Stimulated activated CD8-positive, alpha-beta memory T cell treated with anti-CD3 and anti-CD28 coated beads, Interleukin-4, amount 100 ng/mL, for 4 hours (primary cell): ENCODE data around the gene FAM136A.
"Not testable (repeated sequence)": the region's sequence is repeated elsewhere in the genome, so short reads cannot be mapped to it uniquely, and the experiment has no call there.

Experiments used
- DNase-seq, 2 donors: peaks; one replicate each; pipeline ENCODE4 v3.0.0-alpha.2; 2020; ENCODE audit warnings: low read depth in 2 of 2, low spot score in 1 of 2

The FAM136A gene

GRCh38 chr2:70301344-70302194, at the start of gene FAM136A:
Gene FAM136A, minus strand, starts transcription at chr2:70302067. Its CDS starts 56 bp downstream, at chr2:70302011.
- DNase-seq, result peak; percentile 70 to 75

DNA sequence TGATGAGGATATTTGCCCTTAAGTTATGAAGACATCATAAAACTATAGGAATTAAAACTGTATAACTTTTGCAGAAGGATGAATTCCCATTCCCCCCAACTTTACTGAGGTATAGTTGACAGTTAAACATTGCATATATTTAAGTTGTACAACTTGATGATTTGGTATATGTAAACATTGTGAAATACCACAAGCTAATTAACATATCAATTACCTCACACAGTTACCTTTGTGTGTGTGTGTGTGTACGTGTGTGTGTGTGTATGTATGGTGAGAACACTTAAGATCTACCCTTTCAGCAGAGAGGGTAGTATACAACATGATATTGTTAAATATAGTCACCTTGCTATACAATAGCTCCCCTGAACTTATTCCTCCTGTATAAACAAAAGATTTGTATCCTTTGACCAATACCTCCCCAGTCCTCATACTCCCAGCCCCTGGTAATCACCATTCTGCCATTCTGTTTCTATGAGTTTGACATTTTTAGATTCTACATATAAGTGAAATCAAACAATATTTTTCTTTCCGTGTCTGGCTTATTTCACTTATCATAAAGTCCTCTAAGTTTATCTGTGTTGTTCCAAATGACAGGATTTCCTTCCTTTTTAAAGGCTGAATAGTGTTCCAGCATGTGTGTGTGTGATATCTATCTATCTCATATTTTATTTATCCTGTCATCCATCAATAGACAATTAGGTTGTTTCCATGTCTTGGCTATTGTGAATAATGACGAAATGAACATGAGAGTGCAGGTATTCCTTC, 48.2 kb upstream of the FAM136A start:
- DNase-seq, result no peak

- DNase-seq, result no peak
Observed at GRCh38 chr2:70347831-70348230, 46.0 kb upstream of the FAM136A start.

- no peak for DNase-seq
Observed at GRCh38 chr2:70344195-70344594, 42.3 kb upstream of the FAM136A start.

- DNase-seq, result no peak
Observed at GRCh38 chr2:70341477-70341765, 39.6 kb upstream of the FAM136A start.

GRCh38 chr2:70340761-70341476, 39.1 kb upstream of the FAM136A start:
- DNase-seq, result no peak

GRCh38 chr2:70340075-70340474, 38.2 kb upstream of the FAM136A start:
- DNase-seq, result no peak

DNA sequence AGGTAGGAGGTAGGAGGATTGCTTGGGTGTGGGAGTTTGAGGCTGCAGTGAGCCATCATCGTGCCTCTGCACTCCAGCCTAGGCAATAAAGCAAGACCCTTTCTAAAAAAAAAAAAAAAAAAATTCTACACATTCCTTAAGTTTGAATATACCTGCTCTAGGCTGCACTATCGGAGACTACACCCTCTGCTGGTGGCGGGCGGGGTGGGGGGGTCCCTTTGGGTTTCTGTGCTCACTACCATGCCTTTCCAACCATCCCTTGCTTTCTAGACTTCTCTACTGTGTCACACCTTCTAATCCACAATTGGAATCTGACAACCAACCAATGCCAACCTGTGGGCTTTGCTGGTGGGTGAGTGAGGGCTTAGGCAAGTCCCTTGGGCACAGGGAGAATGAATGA, 34.7 kb upstream of the FAM136A start:
- no peak for DNase-seq

DNA sequence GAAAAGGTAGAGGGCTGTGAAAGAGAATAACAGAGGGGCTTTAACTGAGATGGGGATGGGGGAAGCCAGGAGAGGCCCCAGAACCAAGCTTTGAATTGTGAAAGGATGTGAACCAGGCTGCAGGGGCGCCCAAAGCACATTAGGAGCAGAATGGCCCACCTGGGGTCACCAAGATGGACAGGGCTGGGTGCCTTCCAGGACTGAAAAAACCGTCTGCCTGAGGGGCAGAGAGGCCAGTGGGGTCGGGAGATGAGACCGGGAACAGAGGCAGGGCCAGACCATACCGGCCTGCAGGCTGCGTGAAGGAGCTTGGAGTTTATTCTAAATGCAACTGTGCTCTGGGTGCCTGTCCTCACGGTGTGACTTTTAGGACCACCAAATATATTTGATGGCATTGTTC, 29.1 kb upstream of the FAM136A start:
- DNase-seq, result no peak

DNA sequence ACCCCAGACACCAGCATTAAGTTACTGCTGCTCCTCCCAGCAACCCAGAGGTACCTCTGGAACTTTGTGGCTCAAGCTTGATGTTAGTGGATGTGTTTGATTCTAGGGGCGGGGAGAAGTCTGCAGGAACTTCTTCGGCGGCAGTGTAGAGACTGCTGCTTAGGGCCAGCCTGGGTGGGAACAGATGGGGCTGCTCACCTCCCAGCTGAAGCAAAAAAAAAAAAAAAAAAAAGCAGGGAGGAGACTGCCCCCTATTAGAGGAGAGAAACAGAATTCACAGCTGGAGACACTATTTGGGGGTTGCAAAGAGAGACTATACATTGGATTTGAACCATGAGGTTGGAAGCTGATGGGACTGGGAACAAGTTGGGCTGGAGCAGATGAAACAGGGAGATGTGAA, 28.6 kb upstream of the FAM136A start:
- DNase-seq, result no peak

DNA sequence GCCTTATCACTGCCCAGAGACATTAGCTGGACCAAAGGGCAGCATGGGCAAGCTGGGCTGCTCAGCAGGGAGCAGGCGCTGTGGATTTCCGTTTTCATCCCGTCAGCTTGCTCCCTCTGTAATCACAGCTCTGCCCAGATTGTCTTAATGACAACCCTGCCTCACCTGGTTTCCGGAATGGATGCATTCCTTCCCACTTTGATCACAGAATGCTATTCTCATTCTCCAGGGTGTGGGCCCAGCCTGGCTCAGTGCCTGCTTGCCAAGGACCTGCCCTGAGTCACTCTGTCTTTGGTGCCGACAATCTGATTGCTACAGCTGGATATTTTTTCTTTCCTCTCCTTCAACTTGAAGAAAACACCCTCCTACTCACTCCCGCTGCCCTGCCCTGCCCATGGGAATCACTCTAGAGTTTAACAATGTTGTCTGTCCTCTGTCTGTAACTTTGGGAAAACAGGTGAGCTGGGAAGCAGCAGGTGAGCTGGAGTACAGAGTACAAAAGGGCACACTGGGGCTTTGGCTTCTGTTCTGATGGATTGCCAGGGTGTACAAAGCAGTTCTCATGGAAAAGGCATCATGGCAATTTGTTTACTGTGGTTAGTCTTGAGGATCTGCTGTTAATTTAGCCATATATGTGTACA, 27.2 kb upstream of the FAM136A start:
- no peak for DNase-seq

DNA sequence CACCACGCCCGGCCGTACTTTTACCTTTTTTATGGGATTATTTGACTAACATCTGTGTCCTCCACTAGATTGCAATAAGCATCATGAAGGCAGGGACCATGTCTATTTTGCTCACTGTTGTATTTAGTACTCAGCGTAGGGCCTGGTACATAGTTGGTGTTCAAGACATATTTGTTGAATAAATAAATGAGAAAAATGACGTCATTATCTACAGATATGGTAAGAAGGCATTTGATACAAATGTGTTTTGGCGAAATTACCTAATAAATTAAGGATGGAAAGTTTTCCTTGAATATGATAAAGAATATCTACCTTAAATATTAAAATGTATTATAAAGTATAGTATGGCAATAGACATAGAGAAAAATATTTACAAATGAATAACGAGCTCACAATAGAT, 24.0 kb upstream of the FAM136A start:
- DNase-seq, result no peak

- DNase-seq, result no peak
Observed at GRCh38 chr2:70322518-70322917, 20.7 kb upstream of the FAM136A start.

DNA sequence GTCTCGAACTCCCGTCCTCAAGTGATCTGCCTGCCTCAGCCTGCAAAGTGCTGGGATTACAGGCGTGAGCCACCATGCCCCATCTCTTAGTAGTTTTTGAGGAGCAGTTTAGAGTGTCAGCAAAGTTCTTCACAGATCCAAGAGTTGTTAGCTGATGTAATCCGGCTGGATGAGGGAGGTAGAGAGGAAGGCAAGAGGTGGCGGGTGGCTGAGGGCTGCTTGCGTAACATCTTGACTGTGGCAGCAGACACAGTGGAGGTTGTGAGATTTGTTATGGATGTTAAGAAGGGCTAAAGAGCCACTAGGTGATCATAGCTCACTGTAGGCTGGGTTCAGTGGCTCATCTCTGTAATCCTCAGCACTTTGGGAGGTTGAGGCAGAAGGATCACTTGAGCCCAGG, 19.5 kb upstream of the FAM136A start:
- no peak for DNase-seq

DNA sequence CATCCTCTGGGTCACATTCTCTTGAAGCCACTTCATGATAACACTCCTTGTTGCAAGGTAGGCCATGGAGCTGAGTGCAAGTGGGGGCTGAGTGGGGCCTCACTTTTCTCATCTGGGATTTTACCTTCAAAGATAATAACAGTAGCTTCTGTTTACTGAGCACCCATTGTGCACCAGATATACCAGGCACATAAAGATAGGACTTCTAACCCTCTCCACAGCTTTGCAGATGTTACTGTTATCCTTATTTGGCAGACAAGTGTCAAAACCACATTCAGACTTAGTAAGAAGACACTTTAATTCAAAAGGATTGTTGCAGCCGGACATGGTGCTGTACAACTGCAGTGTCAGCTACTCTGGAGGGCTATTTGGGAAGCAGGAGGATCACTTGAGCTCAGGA, 12.8 kb upstream of the FAM136A start:
- DNase-seq, result no peak

DNA sequence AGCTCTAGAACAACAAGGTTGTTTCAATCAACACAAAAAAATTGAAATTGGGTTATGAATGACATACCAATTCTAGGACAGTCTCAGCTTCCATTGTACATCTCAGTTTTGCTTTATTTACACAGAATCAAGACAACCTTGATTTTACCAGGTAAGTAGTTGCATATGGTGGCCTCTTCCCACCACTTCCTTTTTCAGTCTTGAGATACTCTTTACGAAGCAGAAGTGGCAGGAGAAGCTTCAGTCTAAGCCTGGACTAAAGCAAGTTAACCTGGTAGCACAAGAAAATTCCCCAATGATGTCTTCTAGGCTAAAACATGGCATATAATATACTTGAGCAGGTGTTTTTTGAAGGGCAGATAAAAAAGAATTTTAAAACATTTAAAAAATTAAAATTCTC, 10.7 kb upstream of the FAM136A start:
- DNase-seq, result no peak

DNA sequence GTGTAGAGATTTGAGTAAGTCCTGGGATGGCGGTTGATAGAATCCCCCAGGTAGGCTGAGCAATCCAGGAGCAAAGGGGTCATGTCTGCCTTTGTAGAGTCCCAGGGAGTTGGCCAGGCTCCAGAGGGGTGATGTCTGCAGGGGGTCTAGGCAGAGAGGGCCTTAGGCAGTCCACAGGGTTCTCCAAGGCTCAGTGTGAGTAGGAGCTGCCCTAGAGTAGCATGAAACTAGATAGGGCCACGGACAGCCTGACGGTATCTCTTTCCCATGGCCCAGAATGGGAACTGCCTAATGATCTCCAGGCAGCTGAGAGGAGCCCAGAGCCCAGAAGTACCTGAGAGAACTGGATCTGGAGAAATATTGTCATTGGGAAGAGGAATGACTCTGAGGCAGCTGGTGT, 9.0 kb upstream of the FAM136A start:
- no peak for DNase-seq

GRCh38 chr2:70305531-70305930, 3.7 kb upstream of the FAM136A start:
- no peak for DNase-seq

GRCh38 chr2:70304498-70304897, 2.6 kb upstream of the FAM136A start:
- no peak for DNase-seq

DNA sequence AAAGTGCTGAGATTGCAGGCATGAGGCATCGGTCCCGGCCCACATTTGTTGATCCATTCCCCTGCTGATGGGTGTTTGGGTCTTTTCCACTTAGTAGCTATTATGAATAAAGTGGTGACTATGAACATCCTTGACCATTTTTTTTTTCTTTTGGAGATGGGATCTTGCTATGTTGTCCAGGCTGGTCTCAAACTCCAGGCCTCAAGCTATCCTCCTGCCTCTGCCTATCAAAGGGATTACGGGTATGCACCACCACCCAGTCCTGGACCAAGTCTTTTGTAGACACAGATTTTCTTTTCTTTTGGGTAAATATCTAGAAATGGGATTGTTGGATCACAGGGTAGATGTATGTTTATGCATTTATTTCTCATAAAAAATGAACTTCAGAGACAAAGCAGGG, 1.3 kb upstream of the FAM136A start:
- no peak for DNase-seq

DNA sequence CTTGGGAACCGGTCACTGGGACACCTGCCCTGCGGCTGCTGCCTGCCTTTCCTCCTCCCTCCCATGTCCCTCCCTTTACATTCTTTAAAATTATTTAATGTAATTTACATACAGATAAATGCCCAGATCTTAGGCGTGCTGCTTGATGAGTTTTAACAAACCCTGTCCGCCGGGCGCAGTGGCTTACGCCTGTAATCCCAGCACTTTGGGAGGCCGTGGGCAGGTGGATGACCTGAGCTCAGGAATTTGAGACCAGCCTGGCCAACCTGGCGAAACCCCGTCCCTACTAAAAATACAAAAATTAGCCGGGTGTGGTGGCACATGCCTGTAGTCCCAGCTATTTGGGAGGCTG, 304 bp upstream of the FAM136A start:
- DNase-seq, result not testable (repeated sequence)
